Panc1 (cell line): ENCODE data around the gene MYO16. TPM values are rescaled to one million over a fixed set of nuclear protein-coding genes. Genes with fewer than 3 reads are reported as not detected.

Experiments
- ATAC-seq: fragments of 200-7000 bp; cut with Tn5 transposase; 2 replicates; pipeline ENCODE4 v1.9.1; 2020; ENCODE audit warnings: mild to moderate bottlenecking, moderate library complexity
- BruUV-seq: library from RNA; stranded (reverse); fragments of 400-500 nt; replicated peaks from 2 replicates; lab custom pipeline; 2021; lab: Mats Ljungman, UMichigan
- CTCF ChIA-PET: fragments of 300-600 bp; sonication (Branson Sonifier 250); formaldehyde crosslinking; loops from one replicate; lab custom pipeline; 2022; ENCODE audit warnings: antibody characterized with exemption; lab: Charles Lee
- POLR2A ChIA-PET: fragments of 300-600 bp; sonication (Branson Sonifier 250); formaldehyde crosslinking; loops from one replicate; lab custom pipeline; 2022; ENCODE audit warnings: antibody characterized with exemption; lab: Charles Lee
- DNase-seq: peaks from one replicate; pipeline ENCODE4 v3.0.0-alpha.2; 2010; ENCODE audit warnings: low read depth, low spot score
- H3K27ac ChIP-seq: 2 replicates; pipeline ENCODE4 v1.5.1; 2011; ENCODE audit warnings: mild to moderate bottlenecking, low read length, inconsistent platforms
- H3K27me3 ChIP-seq: fragments of 200-500 bp; sonication (Bioruptor generic); 2 replicates; pipeline ENCODE4 v1.6.0; 2014; ENCODE audit warnings: low read length, inconsistent platforms; ENCODE audit not compliant: control insufficient read depth, insufficient read depth
- H3K36me3 ChIP-seq: fragments of 200-500 bp; sonication (Bioruptor generic); 2 replicates; pipeline ENCODE4 v1.5.1; 2014; ENCODE audit warnings: inconsistent platforms, mild to moderate bottlenecking, low read length, moderate library complexity; ENCODE audit not compliant: control insufficient read depth, insufficient read depth
- H3K4me1 ChIP-seq: 2 replicates; pipeline ENCODE4 v1.5.1; 2011; ENCODE audit warnings: inconsistent platforms, mild to moderate bottlenecking, low read length, moderate library complexity; ENCODE audit not compliant: control insufficient read depth, insufficient read depth
- H3K4me3 ChIP-seq, 2 experiments: 2 replicates each; pipeline ENCODE4 v1.5.1; 2011 to 2012; ENCODE audit warnings: low read depth in 2 of 2, low read length in 2 of 2, mild to moderate bottlenecking in 2 of 2, inconsistent platforms in 1 of 2, moderate library complexity in 1 of 2
- H3K9me3 ChIP-seq: fragments of 200-500 bp; sonication (Bioruptor generic); 2 replicates; pipeline ENCODE4 v1.5.1; 2014; ENCODE audit warnings: low read depth, mild to moderate bottlenecking, inconsistent platforms, low read length, moderate library complexity; ENCODE audit not compliant: control insufficient read depth, insufficient read depth
- CTCF ChIP-seq: fragments of 450-650 bp; IDR thresholded peaks from 2 replicates; pipeline ENCODE4 v1.5.1; 2017; ENCODE audit warnings: mild to moderate bottlenecking
- POLR2AphosphoS5 ChIP-seq: IDR thresholded peaks from 2 replicates; pipeline ENCODE4 v1.6.1; 2012; ENCODE audit warnings: mild to moderate bottlenecking, low read depth, low read length, moderate library complexity
- REST ChIP-seq, 2 experiments: IDR thresholded peaks; 2 replicates each; pipeline ENCODE4 v1.6.1; 2011 to 2012; ENCODE audit warnings: low read depth in 2 of 2, control low read depth in 1 of 2, low read length in 1 of 2, mild to moderate bottlenecking in 1 of 2, moderate library complexity in 1 of 2; ENCODE audit not compliant: insufficient read depth in 1 of 2
- SIN3A ChIP-seq: IDR thresholded peaks from 2 replicates; pipeline ENCODE4 v1.6.1; 2012; ENCODE audit warnings: low read depth, mild to moderate bottlenecking, low read length, moderate library complexity, borderline replicate concordance; ENCODE audit not compliant: insufficient read depth
- TCF7L2 ChIP-seq: IDR thresholded peaks from 2 replicates; pipeline ENCODE4 v1.6.1; 2011; ENCODE audit warnings: mild to moderate bottlenecking, low read depth, low read length, inconsistent platforms
- in situ Hi-C: cut with HindIII; loops from 2 replicates; pipeline ENCODE4 v1.10.0; 2016; ENCODE audit warnings: low sequenced_read_pairs, low pct_unique_long_range_greater_than_20kb
- intact Hi-C: fragments of 100-400 bp; cut with micrococcal nuclease; formaldehyde crosslinking; loops from one replicate; pipeline ENCODE4 v1.10.0; 2022; ENCODE audit not compliant: unreplicated experiment
- total RNA-seq: library from RNA; stranded (reverse); gene quantifications from one replicate; pipeline ENCODE4 v1.2.1, GENCODE V29; 2021; ENCODE audit not compliant: unreplicated experiment

The MYO16 gene
- total RNA-seq, 1 experiment from 2014 or later, result 0.08 TPM

GRCh38 chr13:108984251-108984920, 355.0 kb downstream of the MYO16 start:
- intact Hi-C loops (no loop called here), in situ Hi-C loops (no loop called here)
- no TSS peak for BruUV-seq
- no peak for TF ChIP-seq POLR2AphosphoS5
- TF ChIP-seq SIN3A, result no peak
- TF ChIP-seq CTCF, result no peak
- no peak for TF ChIP-seq TCF7L2
- Histone ChIP-seq H3K9me3 (no peaks in the 10 kb centered on the region), H3K4me3 (no peak overlapping the region), H3K27me3 (no peaks in the 10 kb centered on the region), H3K36me3 (no peaks in the 10 kb centered on the region), H3K4me1 (no peaks in the 10 kb centered on the region), H3K27ac (no peak overlapping the region)
- DNase-seq, result no peak
- CTCF ChIA-PET, result no interaction called here
- POLR2A ChIA-PET, result no interaction called here
- no peak for ATAC-seq

- CTCF ChIA-PET, result no interaction called here
- no peak for DNase-seq
- in situ Hi-C loops (no loop called here), intact Hi-C loops (no loop called here)
- Histone ChIP-seq H3K9me3 (no peaks in the 10 kb centered on the region), H3K4me3 (no peak overlapping the region), H3K27ac (no peak overlapping the region), H3K36me3 (no peaks in the 10 kb centered on the region), H3K27me3 (no peaks in the 10 kb centered on the region), H3K4me1 (no peaks in the 10 kb centered on the region)
- no peak for ATAC-seq
- POLR2A ChIA-PET, result no interaction called here
- BruUV-seq, result no TSS peak
- TF ChIP-seq CTCF (no peak), SIN3A (no peak), REST (IDR thresholded peaks at IDR 0.05; ENCODE audit: insufficient read depth in 1 of 2, low read depth in 2 of 2, low read length in 1 of 2) (no peak), TCF7L2 (no peak), POLR2AphosphoS5 (no peak)
Measured at GRCh38 chr13:108985166-108985565, 355.8 kb downstream of the MYO16 start.
